GM21447 (cell line): Measurements from ENCODE around the gene AP2M1.
A peak's percentile ranks its signal among the peaks of the same experiment; 100 is the strongest.
"Not testable (repeated sequence)": the region's sequence is repeated elsewhere in the genome, so short reads cannot be mapped to it uniquely, and the experiment has no call there.

Experiments used
- ATAC-seq: cut with Tn5 transposase; IDR thresholded peaks from one replicate; pipeline ENCODE4 v1.9.1; 2021; ENCODE audit not compliant: unreplicated experiment

AP2M1 gene

DNA sequence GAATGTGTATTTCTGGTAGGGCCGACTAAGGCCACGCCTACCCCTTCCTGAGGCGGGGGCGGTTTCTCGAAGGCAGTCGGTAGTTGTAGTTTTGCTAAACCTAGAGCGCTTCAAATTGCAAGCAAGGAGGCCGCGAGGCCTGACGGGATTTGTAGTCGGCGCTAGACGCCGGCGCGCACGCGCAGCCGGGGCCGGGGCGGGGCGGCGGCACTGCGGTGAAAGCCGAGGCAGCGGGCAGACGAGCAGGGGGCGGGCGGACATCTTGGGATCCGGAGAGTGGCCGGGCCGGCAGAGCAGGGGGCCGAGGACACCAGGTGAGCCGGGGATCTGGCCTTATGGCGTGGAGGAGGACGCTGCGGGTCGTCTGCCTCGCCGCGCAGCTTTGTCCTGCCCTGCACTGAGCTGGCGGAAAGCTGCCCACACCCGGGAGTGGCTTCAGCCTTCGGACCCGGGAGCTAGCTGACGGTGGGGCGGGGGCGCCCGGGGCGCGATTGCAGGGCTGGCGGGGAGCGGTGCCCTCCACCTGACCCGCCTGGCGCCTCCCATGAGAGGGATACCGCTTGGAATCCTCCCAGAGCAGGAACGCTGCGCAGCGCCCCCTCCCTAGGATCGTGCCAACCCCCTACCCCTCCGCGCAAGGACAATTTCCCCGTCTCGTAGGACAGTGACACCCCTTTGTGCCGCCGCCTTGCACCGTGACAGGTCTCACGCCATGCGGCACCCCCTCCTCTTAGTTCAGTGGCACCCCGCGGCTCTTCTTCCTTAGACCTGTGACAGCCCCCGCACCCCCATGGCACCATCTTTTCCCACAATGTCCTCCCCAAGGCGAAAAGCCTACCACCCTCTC is at the start of gene AP2M1:
Gene AP2M1 (plus strand): TSS at position 210 of the 847 bp plus-strand sequence. CDS start 2,139 bp downstream, outside the sequence.
- ATAC-seq: peak; percentile 98

DNA sequence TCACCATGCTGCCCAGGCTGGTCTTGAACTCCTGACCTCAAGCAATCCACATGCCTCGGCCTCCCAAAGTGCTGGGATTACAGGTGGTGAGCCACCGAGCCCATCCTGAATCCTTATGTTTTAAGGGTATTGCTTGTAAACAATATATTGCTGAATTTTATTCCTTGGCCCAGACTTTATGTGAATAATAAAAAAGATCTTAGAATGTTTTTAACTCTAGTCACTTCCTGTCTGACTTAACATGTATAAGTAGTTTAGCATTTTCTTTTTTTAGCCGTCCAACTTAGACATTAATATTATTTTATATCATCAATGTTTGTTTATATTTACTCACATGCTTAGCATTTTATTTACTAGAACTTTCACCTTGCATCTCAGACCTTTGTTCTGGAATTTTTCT is 48.6 kb upstream of the AP2M1 start:
- no peak for ATAC-seq

DNA sequence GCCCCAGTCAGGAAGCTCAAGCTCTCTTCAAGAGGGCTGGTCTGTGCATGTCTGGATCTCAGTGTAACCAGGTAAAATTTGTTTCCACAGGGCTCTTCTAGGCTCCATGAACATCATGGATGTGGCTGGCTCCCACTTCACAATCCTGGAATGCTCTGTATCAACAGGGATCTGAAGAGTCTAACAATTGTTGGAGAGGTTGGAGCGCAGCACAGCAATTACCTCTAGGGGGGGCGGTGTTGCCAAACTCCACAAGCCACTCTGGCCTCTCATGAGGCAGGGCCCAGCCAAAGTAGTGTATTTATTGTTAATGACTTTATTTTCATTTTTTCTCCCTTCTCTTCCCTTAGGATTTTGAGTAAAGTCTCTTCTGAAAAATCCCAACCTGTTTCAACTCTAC is 45.6 kb upstream of the AP2M1 start:
- ATAC-seq: no peak

- no peak for ATAC-seq
Observed at GRCh38 chr3:184132945-184133344, 41.7 kb upstream of the AP2M1 start.

DNA sequence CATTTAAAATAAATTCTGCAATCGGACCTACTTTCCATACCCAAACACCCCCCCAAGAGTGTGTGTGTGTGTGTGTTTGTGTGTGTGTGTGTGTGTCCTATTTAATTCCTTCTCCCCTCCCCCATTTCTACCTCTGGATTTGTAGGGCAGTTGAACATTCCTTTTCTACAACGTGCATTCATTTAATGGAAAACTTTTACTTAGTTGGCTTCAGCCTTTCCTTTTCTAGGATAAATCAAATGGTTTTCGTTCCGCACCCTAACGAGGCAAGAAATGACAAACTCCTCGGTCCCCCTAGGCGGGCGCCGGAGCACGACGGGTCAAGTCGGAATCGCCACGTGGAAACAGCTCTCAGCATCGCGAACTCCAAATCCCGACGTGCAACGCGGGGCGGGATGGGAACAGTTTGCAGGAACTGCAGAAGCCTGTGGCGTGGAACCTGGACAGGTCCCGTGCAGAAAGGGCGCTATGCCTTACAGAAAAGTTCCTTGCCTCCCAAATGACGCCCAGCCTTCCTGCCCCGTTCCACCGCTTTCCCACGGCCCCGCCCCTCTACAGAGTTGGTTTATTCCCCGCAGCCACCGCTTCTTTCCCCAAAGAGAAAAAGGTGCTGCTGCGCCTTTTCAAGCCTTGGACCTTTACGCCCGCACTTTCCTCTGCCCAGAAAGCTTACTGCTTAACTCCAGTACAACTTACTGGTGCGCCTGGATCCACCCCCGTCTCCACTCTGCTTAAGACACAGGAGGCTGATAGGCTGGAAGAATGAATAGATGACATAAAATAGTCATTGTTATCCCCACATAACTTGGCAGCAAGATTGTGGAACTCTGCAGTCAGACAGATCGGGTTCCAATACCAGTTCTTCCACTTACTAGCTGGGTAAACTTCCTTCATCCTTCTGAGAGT is 40.6 kb upstream of the AP2M1 start:
- peak; percentile 33 for ATAC-seq

DNA sequence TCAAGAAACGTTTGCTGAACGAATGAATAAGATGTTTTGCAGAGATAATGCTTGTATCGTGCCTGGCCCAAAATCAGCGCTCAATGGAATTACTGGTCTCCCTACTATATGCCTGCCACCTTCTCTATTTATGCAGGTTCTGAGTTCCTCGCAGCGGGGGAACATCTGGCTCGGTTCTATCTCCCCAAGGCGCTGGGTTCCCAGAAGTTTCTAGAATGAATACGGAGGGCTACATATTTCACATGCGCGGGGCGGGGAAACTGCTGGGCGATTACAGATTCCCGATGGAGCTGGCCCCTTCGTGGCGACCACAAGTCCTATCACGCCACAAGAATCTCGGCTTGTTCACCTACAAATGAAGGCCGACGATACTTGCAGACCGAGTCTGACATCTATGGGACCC is 39.9 kb upstream of the AP2M1 start:
- ATAC-seq: peak; percentile 23

- ATAC-seq: peak; percentile 84
Observed at GRCh38 chr3:184135149-184135910, 39.3 kb upstream of the AP2M1 start, which contains the start of gene EIF2B5. EIF2B5 (plus strand) TSS chr3:184135358; CDS start chr3:184135386, 28 bp downstream.

DNA sequence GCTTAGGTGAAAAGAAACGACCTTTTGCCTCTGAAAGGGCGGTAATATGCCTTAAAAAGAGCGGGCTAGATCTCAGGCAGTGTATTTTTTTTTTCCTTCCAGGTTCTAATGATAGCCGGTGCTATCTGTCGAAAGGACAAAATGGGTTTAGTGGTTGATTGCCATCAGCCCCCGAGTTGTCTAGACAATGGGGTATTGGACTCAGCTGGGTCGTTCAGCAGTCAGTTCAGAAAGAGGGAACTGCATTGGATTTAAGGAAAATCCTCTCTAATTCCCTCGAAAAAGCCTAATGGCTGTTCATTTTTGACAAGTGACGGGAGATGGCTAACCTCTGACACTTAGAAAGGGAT is 38.8 kb upstream of the AP2M1 start:
- no peak for ATAC-seq

GRCh38 chr3:184140436-184140835 is 34.2 kb upstream of the AP2M1 start:
- ATAC-seq: no peak

DNA sequence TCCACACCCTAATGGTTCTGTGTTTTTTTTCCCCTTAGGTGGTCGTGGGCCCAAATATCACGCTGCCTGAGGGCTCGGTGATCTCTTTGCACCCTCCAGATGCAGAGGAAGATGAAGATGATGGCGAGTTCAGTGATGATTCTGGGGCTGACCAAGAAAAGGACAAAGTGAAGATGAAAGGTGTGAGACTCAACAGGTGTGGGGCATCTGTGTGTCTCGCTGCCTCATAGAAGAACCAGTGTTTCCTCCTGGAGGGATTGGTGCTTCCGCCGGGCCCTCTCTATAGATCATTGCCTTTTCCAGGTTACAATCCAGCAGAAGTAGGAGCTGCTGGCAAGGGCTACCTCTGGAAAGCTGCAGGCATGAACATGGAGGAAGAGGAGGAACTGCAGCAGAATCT is 32.5 kb upstream of the AP2M1 start:
- no peak for ATAC-seq

DNA sequence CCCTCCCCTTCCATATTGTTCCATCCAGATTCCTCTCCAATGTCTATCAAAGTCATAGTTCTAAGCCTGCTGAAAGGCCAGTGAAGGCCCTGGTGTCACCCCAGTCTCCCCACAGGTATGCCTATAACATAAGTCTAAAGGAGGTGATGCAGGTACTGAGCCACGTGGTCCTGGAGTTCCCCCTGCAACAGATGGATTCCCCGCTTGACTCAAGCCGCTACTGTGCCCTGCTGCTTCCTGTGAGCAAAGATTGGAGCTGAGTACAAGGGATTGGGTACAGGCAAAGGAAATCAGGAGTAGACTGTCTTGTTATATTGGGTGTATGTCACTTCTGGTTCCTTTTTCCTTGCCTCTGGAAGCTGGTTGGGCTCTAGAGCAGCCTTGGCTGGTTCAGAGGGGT is 31.3 kb upstream of the AP2M1 start:
- no peak for ATAC-seq

GRCh38 chr3:184144505-184144904 is 30.1 kb upstream of the AP2M1 start:
- no peak for ATAC-seq

DNA sequence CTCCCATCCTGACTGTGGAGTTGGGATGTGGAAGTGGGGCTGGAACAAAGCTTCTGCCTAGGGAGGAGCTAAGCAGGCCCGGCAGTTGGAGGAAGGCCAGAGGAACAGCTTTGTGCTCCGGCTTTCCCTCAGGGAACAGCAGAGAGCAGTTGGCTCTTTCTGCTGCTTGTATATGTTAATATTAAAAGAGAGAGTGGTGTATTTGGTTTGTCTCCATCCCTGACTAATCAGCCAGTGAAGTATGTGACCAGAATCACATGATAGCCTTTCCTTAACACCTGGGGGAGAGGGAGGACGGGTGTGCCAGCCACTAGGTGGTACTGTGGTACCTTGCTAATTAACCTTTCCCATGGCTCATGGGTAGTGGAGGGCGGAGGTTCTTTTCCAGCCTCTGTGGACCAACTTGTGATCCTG is 29.5 kb upstream of the AP2M1 start:
- no peak for ATAC-seq

GRCh38 chr3:184145751-184146270 is 28.8 kb upstream of the AP2M1 start:
- ATAC-seq: no peak

- ATAC-seq: no peak
Observed at GRCh38 chr3:184148076-184148475, 26.6 kb upstream of the AP2M1 start.

DNA sequence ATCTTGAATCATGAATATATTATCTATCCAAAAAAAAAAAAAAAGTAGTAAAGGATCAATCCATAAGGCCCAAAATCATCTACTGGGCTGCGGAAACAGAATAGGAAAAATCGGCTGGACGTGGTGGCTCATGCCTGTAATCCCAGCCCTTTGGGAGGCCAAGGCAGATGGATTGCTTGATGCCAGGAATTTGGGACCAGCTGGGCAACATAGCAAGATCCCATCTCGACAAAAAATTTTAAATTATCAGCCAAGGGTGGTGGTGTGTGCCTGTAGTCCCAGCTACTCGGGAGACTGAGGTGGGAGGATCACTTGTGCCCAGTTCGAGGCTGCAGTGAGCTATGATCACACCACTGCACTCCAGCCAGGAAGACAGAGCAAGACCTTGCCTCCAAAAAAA is 25.5 kb upstream of the AP2M1 start:
- no peak for ATAC-seq

- ATAC-seq: not testable (repeated sequence)
Observed at GRCh38 chr3:184149770-184150169, 24.9 kb upstream of the AP2M1 start.

DNA sequence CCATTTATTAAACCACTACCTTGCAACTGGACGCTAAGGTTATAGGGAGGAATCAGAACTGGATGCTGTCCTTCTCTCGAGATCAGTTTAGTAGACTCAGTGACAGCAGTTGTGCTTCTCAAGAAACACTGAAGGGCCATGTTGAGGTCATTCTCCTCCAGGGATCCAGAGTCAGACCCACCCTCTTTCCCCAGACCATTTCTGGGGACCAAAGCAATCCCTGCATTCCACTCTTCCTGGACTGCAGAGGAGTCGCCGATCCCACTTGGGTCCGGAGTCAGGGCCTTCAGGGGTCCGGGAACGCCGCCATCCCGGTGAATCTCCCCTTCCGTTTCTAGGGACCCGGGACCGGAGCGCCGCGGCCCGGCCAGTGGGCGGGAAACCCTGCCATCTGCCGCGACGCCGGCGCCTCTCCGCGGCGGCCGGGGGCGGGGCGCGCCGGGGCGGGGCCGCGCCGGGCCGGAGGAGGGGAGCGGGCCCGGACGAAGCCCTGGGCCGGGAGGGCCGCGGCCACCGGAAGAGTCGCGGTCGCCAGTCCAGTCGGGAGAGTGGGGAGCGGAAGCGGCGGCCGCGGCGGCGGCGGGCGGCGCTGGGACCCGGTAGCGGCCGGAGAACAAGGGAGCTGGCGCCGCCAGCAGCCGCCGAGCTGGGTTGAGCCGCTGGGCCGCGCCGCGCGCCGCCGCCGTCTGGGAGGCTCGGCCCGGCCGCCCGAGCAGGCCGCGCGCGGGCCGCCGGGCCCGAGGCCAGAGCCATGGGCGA is 19.6 kb upstream of the AP2M1 start, which contains the start of gene DVL3:
Gene DVL3 (plus strand): TSS at position 493 of the 759 bp plus-strand sequence. CDS start 259 bp downstream, at position 752.
- ATAC-seq: peak; percentile 63

DNA sequence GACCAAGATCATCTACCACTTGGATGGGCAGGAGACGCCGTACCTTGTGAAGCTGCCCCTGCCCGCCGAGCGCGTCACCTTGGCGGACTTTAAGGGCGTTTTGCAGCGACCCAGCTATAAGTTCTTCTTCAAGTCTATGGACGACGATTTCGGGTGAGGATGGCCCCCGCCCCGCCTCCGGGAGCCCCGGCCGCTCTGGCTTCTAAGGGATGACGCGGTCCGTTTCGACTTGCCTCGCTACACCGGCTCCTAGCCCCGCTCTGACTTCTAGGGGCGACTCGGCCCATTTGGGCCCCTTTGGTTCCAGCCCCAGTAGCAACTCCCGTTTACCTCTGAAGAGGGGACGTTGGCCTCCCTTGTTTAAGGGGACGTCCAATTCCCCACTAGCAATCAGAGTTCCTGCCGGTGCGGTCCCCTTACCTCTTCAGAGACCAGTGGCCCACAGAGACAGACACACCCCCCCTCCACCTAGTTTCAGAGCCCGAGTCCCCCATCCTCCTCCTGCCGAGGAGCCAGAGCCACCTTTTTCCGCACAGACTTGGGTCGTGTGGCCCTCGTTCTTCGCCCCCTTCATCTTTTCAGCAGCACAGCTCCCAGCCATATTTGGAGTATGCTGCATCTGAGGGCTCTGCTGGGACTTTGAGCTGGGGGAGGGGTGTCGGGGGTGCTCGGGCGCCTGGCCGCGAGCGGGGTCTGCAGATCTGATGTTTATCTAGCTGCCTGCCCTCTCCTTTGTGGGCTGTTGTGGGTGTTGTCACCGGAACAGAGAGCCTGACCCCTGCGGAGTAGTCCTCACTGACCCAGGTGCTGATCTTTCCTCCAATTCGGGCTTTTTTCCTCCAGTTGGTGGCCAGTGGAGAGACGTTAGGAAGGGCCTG is 18.8 kb upstream of the AP2M1 start:
- peak; percentile 24 for ATAC-seq
